Activated T-helper 17 cell treated with anti-CD3 and anti-CD28 coated beads, Interleukin-2, amount 50 U/mL, for 72 hours (primary cell): ENCODE data around the gene PALM. TPM values are rescaled to one million over a fixed set of nuclear protein-coding genes. Genes with fewer than 3 reads are reported as not detected.

Experiments used
- ATAC-seq: fragments of 150-1000 bp; cut with Tn5 transposase; replicated peaks from 2 replicates; pipeline ENCODE4 v1.10.0; 2021; ENCODE audit warnings: mild to moderate bottlenecking, moderate library complexity
- H3K27ac Mint-ChIP-seq: one replicate; pipeline ENCODE4 v1.8.0; 2022; ENCODE audit warnings: mixed read lengths
- H3K27me3 Mint-ChIP-seq: one replicate; pipeline ENCODE4 v1.8.0; 2022; ENCODE audit warnings: mixed read lengths
- H3K36me3 Mint-ChIP-seq: one replicate; pipeline ENCODE4 v1.8.0; 2022; ENCODE audit warnings: low read depth, mild to moderate bottlenecking, mixed read lengths
- H3K4me1 Mint-ChIP-seq: one replicate; pipeline ENCODE4 v1.8.0; 2022; ENCODE audit warnings: mixed read lengths
- H3K4me3 Mint-ChIP-seq: one replicate; pipeline ENCODE4 v1.8.0; 2022; ENCODE audit warnings: mild to moderate bottlenecking, mixed read lengths
- H3K9me3 Mint-ChIP-seq: one replicate; pipeline ENCODE4 v1.8.0; 2022; ENCODE audit warnings: mixed read lengths
- total RNA-seq, 2 donors: library from RNA; stranded (reverse); gene quantifications; one replicate each; pipeline ENCODE4 v1.2.3, GENCODE V29; 2022

PALM gene
- total RNA-seq, 2 donors from 2014 or later = 0.26 TPM; not detected in 1

GRCh38 chr19:796692-797527, 88.2 kb downstream of the PALM start, which contains the start of gene PTBP1:
Gene PTBP1 (plus strand): TSS chr19:797452. CDS start chr19:797498, 46 bp downstream.
- peaks cover 14% of the 10 kb centered on the region for H3K4me1 Mint-ChIP-seq
- H3K27ac Mint-ChIP-seq = peak within 1 kb of the TSS; percentile 94
- peak within 1 kb of the TSS; percentile 93 for H3K4me3 Mint-ChIP-seq
- peak; percentile 88 for ATAC-seq
- H3K9me3 Mint-ChIP-seq = no peaks in the 10 kb centered on the region
- no peaks in the 10 kb centered on the region for H3K27me3 Mint-ChIP-seq
- H3K36me3 Mint-ChIP-seq = peaks cover 40% of the 10 kb centered on the region

Other genes with a start within 250 kb of the PALM start
- gene SHC2, start 247.9 kb upstream of the PALM start, total RNA-seq = under 1 TPM in 1 of 2 donors, not detected in 1; 0.26 TPM
- under 1 TPM in 1 of 2 donors, not detected in 1; 0.29 TPM for gene MADCAM1, start 212.4 kb upstream of the PALM start, total RNA-seq
- 10 to 100 TPM in 1 of 2 donors, 1 to 10 TPM in 1; 6.3 to 14.1 TPM for gene TPGS1, start 201.4 kb upstream of the PALM start, total RNA-seq
- 10 to 100 TPM; 31.4 to 44.5 TPM for gene CDC34, start 177.2 kb upstream of the PALM start, total RNA-seq
- 10 to 100 TPM; 30.5 to 31.3 TPM for gene GZMM, start 164.9 kb upstream of the PALM start, total RNA-seq
- gene BSG, start 136.3 kb upstream of the PALM start, total RNA-seq = 100 to 1,000 TPM; 170 to 244 TPM
- gene HCN2, start 119.1 kb upstream of the PALM start, total RNA-seq = under 1 TPM; 0.58 to 0.98 TPM
- 10 to 100 TPM; 46.1 to 59.8 TPM for gene POLRMT, start 75.4 kb upstream of the PALM start, total RNA-seq
- gene FGF22, start 69.1 kb upstream of the PALM start, total RNA-seq = 1 to 10 TPM in 1 of 2 donors, not detected in 1; 1.7 TPM
- gene RNF126, start 45.7 kb upstream of the PALM start, total RNA-seq = 100 to 1,000 TPM in 1 of 2 donors, 10 to 100 TPM in 1; 74.0 to 103 TPM
- gene FSTL3, start 32.5 kb upstream of the PALM start, total RNA-seq = 1 to 10 TPM; 7.0 to 9.1 TPM
- gene PRSS57, start 13.5 kb upstream of the PALM start, total RNA-seq = not detected
- under 1 TPM; 0.45 to 0.50 TPM for gene MISP, start 42.2 kb downstream of the PALM start, total RNA-seq
- gene PTBP1, start 88.5 kb downstream of the PALM start, total RNA-seq = 100 to 1,000 TPM; 405 to 726 TPM
- not detected for gene PLPPR3, start 113.0 kb downstream of the PALM start, total RNA-seq
- gene AZU1, start 118.9 kb downstream of the PALM start, total RNA-seq = under 1 TPM in 1 of 2 donors, not detected in 1; 0.19 TPM
- gene PRTN3, start 132.1 kb downstream of the PALM start, total RNA-seq = not detected
- not detected for gene ELANE, start 143.4 kb downstream of the PALM start, total RNA-seq
- under 1 TPM; 0.40 to 0.89 TPM for gene CFD, start 150.7 kb downstream of the PALM start, total RNA-seq
- gene MED16, start 184.3 kb downstream of the PALM start, total RNA-seq = 10 to 100 TPM; 60.4 to 64.1 TPM
- gene RNU6-9, start 184.5 kb downstream of the PALM start, total RNA-seq = not detected
- gene R3HDM4, start 204.3 kb downstream of the PALM start, total RNA-seq = 10 to 100 TPM; 78.5 to 79.3 TPM
- gene KISS1R, start 208.4 kb downstream of the PALM start, total RNA-seq = 10 to 100 TPM; 17.5 to 53.1 TPM
- 10 to 100 TPM; 50.3 to 79.3 TPM for gene ARID3A, start 217.1 kb downstream of the PALM start, total RNA-seq